Choroid plexus epithelial cell (primary cell): ENCODE measurements around the gene DNAJC7.

Experiments used
- DNase-seq: peaks from one replicate; pipeline ENCODE4 v3.0.0-alpha.2; 2010; ENCODE audit warnings: low read depth
- H3K4me3 ChIP-seq: 2 replicates; pipeline ENCODE4 v1.5.1; 2011; ENCODE audit warnings: low read depth, mild to moderate bottlenecking, control low read depth, low read length, moderate library complexity
- TF ChIP-seq, protein P1 (sequence below): conservative IDR thresholded peaks from 2 replicates; pipeline ENCODE4 v1.5.1; 2011; ENCODE audit warnings: low read depth, mild to moderate bottlenecking, control low read depth, inconsistent platforms, low read length, moderate library complexity

DNAJC7 gene

DNA sequence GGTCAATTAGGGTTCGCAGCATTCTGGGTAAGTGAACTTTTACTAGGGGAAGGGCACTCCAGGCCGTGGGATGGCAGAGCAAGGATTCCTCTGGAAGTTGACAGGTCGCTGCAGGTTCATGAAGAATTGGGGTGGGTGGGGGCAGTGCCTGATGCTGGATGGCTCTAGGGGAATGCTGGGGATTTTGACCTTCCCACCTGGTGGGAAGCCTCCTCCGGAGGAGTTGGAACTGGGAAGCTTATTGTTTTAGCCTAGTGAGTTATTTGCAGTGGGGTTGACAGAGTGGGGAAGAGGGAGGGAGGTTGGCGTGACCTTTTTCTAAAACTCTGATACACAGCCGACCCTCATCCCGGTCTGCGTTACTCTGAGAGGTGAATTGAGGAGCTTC is 33.8 kb upstream of the DNAJC7 start:
- DNase-seq = no peak
- TF ChIP-seq, protein P1, sequence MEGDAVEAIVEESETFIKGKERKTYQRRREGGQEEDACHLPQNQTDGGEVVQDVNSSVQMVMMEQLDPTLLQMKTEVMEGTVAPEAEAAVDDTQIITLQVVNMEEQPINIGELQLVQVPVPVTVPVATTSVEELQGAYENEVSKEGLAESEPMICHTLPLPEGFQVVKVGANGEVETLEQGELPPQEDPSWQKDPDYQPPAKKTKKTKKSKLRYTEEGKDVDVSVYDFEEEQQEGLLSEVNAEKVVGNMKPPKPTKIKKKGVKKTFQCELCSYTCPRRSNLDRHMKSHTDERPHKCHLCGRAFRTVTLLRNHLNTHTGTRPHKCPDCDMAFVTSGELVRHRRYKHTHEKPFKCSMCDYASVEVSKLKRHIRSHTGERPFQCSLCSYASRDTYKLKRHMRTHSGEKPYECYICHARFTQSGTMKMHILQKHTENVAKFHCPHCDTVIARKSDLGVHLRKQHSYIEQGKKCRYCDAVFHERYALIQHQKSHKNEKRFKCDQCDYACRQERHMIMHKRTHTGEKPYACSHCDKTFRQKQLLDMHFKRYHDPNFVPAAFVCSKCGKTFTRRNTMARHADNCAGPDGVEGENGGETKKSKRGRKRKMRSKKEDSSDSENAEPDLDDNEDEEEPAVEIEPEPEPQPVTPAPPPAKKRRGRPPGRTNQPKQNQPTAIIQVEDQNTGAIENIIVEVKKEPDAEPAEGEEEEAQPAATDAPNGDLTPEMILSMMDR = no peak
- no peak overlapping the region for H3K4me3 ChIP-seq

DNA sequence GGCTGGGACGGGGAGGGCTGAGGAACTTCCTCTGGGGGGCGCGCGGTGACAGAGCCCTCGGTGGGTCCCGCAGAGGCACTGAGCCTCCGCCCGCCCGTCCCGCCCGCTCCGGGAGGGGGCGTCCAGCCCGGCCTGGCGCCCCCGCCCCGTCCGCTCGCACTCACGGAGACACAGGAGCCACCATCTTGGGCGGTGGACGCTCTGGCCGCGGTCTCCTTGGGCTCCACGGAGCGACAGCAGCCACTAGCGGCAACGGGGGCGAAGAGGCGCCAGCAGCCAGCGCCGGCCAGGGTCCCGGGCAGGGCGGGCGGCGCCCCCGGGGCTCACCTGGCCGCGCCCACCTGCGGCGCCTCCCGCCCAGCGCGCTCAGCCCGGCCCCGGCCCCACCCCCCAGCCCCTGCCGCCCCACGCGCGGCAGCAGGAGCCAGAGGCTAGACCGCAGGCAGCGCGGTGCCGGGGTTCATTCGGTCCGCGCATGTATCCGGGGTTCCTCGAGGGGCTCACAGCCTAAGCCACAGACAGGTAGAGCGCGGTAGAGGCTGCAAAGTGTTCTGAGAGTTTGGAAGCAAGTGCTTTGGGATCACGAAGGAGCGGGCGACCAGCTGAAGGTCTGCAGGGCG is 33.3 kb upstream of the DNAJC7 start, which contains the start of gene C17orf113:
C17orf113 (minus strand) TSS at position 209 of the 620 bp plus-strand sequence. CDS start 7,225 bp downstream, outside the sequence.
- TF ChIP-seq, protein P1 = peak; percentile 30
- DNase-seq = peak; percentile 22
- H3K4me3 ChIP-seq = peak within 1 kb of the TSS; percentile 49

- TF ChIP-seq, protein P1 = no peak
- no peak for DNase-seq
- peak overlapping the region; percentile 49 for H3K4me3 ChIP-seq
Observed at GRCh38 chr17:42049834-42050392, 32.7 kb upstream of the DNAJC7 start.

DNA sequence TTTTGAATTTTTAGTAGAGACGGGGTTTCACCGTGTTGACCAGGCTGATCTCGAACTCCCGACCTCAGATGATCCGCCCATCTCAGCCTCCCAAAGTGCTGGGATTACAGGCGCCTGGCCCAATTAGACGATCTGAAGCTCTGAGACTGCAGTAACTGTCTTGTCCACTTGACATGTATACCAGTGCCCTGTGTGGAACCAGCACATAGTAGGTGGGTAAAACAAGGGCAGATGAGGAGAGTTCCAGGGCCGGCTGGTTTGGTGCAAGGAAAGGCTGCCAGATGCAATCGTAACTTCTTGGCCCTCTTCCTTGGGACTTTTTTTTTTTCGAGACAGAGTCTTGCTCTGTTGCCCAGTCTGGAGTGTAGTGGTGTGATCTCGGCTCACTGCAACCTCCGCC is 30.1 kb upstream of the DNAJC7 start:
- no peak for DNase-seq
- no peak overlapping the region for H3K4me3 ChIP-seq
- TF ChIP-seq, protein P1 = no peak

DNA sequence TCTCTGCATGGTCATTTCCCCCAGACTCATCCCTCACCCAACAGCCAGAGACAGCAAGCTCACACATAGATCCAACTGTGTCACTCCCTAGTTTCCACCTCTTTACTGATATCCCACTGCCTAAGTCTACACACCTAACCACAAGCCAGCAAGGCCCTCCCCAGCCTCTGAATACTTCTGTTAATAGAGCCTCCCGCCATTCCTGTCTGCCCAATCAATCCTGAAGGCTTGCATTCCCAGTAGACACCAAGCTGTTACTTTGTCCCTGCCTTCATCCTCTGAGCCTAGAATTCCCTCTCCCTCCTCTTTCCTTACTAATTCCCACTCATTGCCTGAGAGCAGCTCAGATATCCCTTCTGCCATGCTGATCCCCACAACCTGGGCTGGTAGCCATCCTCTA is 28.5 kb upstream of the DNAJC7 start:
- TF ChIP-seq, protein P1 = no peak
- DNase-seq = no peak
- H3K4me3 ChIP-seq = no peak overlapping the region

GRCh38 chr17:42042598-42043319 is 25.5 kb upstream of the DNAJC7 start:
- no peak for DNase-seq
- H3K4me3 ChIP-seq = no peak overlapping the region
- TF ChIP-seq, protein P1 = no peak
